ENCODE data around the gene ARMH3.
"Not testable (repeated sequence)": the region's sequence is repeated elsewhere in the genome, so short reads cannot be mapped to it uniquely, and the experiment has no call there.

Gene ARMH3, protein sequence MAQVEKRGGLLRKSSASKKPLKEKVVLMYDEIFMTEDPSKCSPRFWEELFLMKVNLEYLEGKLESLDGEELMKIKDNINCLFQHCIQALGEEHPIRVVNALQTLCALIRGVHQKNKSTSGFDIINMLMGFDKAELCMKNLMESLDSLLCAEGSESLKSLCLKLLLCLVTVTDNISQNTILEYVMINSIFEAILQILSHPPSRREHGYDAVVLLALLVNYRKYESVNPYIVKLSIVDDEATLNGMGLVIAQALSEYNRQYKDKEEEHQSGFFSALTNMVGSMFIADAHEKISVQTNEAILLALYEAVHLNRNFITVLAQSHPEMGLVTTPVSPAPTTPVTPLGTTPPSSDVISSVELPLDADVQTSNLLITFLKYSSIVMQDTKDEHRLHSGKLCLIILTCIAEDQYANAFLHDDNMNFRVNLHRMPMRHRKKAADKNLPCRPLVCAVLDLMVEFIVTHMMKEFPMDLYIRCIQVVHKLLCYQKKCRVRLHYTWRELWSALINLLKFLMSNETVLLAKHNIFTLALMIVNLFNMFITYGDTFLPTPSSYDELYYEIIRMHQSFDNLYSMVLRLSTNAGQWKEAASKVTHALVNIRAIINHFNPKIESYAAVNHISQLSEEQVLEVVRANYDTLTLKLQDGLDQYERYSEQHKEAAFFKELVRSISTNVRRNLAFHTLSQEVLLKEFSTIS
- total RNA-seq: 27.4 to 41.7 (median 33.9) reads per million in 3 experiments

DNA sequence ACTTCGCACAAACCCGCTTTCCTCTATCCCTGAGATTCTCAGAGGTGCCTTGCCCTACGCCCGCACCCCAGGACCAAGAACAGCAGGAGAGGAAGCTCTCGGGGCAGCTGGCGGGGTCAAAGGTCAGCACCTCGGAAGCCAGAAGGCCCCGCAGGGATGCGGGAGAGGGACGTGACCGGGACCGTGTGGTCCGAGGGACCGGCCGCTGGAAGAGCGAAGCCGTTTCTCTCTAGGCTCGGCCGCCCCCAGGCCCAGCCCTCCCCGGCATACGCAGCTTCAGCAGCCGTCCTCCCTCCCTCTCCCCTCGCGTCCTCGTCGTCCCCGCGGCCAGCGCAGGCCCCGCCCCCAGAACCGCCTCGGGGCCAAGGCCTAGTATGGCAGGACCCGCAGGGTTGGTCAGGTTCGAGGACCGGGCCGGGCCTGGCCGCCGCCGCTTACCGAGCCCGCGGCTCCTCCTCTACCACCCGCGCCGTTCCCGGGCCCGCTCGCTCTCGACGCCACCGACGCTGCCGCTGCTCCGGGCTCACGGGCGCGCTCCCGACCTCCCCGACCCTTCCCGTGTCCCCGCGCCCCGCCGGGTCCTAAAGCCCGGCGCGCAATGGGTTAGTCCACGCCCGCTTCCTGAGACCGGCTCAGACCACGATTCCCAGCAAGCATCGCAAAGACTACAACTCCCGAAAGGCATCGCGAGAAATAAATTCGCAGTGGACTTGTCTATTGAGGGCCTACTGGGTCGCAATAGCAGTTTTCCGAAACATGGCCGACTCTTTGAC lies at the start of gene ARMH3:
TSS of gene ARMH3 (minus strand) at position 527 of the 773 bp plus-strand sequence. CDS start 16,059 bp downstream, outside the sequence.
- peak; percentile 88 for DNase-seq

DNA sequence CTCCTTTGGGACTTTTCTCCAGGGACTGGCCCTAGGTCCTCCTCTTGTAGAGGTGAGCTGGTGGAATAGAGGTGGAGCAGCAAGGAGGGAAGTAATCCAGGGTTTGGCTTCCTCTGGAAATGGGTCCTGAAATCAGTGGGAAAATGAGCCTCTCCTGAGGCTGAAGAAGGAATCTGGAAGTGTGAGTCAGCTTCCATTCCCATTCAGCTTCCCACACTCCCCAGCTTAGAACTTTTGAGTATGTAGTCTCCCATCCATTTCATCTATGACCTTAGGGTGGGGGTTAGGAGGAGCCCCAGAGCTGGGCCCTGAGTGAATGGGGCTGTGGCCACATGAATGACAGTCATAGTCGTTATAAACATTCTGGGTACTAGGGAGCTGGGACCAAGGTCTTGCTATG lies 46.4 kb upstream of the ARMH3 start:
- no peak for DNase-seq

DNA sequence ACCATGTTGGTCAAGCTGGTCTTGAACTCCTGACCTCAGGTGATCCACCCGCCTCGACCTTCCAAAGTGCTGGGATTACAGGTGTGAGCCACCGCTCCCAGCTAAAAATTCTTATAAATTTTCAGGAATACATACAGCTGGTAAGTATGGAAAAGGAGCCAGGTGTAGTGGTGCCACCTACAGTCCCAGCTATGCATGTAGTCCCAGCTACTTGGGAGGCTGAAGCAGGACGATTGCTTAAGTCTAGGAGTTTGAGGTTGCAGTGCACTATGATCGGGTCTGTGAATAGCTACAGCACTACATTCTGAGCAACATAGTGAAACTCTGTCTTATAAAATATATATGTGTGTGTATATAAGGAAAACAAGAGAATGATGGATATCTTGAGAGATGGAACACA lies 45.2 kb upstream of the ARMH3 start:
- no peak for DNase-seq

DNA sequence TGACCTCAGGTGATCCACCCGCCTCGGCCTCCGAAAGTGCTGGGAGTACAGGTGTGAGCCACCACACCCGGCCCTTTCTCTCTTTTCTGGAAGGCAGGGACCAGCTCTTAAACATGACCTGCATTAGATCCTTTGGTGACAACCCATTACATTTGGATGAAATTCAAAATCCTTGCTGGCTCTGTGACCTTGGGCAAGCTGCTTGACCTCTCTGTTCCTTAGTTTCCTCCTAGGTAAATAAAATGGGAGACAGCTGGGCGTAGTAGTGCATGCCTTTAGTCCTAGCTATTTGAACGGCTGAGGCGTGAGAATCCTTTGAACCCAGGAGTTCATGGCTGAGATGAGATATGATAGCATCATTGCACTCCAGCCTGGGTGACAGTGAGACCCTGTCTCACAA lies 40.5 kb upstream of the ARMH3 start:
- DNase-seq: no peak

DNA sequence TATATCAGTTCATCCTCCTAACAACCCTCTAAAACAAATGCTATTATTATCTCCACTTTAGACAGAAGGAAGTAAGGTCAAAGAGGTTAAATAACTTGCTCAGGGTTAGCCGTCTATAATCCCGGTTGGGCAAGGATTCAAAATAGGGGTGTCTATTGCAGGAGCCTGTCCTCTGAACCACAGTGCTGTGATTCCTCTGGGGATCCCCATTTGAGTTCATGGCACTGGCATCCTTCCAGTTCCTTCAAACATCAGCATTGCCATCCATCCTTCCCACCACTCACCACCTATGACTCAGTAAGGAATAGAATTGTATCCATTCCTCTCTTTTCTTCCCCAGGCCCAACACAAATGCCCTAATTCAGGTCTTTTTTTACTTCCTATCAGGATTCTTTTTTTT lies 34.8 kb upstream of the ARMH3 start:
- DNase-seq: no peak

DNA sequence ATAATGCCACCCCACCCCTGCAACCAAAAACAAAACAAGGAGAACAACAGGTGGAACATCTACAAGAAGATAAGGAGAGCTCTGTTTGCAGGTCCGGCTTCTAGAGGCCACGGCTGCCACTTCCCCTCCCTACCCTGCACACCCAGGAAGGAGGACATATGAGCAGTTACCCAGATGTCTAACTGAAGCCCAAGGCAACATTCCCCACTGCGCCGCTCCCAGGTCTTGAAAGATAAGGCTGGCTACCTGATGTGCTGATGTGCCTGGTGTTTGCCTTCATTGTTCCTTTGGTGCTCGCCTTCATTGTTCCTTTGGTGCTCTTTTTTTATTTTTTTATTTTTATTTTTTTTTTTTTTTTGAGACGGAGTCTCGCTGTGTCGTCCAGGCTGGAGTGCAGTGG lies 30.2 kb upstream of the ARMH3 start:
- no peak for DNase-seq

DNA sequence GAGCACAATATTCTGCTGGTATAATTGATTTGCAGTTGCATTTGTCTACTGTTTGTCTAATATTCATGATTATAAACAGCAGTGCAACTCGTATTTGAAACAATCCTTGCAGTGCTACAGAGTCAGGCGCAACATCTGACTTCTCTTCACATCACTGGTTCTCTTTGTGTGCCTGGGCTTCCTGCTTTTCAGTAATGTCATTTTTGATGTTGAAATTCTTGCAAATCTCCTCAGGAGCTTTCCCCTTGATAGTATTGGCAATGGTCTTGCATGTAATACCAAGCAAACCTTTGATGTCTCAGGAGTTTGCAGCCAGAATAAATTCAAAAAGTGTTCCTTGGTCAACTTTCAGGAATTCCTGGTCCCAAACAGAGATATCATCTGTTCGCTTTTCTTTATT lies 29.4 kb upstream of the ARMH3 start:
- DNase-seq: no peak

DNA sequence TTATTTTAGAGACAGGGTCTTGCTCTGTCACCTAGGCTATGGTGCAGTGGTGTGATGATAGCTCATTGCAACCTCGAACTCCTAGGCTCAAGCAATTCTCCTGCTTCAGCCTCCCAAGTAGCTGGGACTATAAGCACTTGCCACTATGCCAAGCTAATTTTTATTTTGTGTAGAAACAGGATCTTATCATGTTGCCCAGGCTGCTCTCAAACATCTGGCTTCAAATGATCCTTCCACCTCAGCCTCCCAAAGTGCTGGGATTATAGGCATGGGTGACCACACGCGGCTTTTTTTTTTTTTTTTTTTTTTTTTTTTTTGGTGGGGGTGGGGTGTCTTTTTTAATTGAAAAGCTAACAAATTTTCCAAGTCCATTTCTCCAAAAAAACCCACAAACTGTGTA lies 27.6 kb upstream of the ARMH3 start:
- no peak for DNase-seq

DNA sequence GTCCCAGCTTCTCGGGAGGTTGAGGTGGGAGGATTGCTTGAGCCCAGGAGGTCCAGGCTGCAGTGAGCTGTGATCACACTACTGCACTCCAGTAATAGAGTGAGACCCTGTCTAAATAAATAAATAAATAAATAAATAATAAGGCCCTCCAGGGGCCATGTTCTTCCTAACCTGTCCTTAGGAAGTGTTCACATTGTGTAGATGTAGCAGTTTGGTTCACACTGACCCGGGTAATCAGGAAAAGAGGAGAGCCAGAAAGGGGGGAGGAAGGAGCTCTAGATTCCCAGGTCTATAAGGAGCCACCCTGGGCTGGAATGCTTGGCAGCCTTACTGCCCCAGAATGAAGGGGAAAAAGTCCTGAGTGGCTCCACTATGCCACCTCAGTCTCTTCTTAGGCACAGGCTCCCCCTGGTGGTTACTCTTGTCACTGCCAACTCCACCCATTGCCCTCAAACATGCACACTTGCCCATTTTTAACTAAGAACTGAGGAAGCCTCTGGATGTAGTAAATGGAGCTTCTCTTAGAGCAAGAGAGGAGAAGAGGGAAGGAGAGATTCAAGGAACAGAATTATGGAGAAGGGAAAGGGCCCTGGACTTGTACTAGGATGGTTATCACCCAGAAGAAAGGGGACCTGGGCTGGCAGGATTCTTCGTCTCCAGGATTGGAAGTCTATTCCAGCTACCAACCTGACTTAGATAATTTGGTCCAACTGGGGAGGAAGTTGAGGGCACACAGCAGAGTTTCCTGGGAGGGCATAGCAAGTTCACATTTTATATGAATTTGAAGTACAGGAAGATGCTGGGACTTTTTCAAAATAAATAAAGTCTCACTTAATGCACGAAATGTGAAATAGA lies 16.9 kb upstream of the ARMH3 start:
- DNase-seq: peak; percentile 67

DNA sequence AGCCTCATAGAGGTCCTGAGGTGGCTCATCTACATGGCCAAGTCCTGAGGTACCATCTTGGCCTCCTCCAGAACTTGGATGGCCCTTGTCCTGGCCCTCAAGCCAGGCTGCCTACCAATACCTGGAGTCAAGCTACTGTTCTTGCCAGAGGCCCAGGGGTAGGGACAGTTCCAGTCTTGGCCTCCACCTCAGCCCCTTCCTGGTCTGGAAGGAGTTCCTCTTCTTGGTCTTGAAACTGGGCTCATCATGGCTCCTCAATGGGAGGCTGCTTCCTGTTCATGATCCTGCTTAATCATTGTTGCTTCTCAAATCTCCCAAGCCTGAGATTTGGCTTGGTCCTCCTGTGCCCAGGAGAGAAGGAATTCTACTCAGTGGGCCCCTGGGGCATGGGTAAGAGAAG lies 13.1 kb upstream of the ARMH3 start:
- DNase-seq: no peak

DNA sequence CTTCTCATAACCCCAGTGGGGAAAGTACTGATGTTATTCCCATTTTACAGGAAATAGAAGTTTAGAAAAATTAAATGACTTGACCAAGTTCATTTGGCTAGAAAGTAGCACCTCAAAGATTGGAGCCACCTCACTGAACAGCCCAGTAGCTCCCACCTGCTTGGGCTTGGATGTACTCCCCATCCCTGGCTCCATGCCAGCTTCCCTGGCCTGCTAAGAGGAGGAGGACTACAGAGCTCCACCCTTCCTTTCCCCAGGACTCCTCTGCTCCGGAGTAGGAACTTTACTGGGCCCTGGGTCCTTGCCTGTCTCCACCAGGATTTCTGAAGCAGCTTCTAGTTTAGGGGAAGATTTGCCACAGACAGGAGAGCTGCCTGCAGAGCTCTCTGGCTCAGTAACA lies 12.2 kb upstream of the ARMH3 start:
- no peak for DNase-seq

DNA sequence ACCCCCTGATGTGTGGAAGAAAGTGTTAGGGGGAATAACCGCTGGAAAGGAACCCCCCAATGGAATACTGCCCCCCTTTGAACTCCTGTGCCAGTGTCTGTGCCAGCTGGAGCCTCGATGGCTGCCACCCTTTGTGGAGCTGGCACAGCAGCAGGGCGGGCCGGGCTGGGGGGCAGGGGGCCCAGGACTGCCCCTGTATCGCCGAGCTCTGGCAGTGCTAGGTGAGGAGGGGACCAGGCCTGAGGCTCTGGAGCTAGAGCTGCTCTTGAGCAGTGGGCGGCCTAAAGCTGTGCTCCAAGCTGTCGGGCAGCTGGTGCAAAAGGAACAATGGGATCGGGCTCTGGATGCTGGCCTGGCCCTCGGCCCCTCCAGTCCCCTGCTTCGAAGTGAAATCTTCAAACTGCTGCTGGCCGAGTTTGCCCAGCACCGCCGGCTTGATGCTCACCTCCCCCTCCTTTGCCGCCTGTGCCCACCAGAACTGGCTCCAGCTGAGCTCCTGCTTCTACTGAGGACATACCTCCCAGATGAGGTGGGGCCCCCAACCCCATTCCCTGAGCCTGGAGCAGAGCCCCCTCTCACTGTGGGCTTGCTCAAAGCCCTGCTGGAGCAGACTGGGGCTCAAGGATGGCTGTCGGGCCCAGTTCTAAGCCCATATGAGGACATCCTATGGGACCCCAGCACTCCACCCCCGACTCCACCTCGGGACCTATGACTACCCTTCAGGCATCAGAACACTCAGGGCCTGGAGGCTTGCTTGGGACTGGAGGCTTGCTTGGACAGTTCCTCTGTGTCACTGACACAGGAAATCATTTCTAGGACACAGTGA lies 11.3 kb upstream of the ARMH3 start:
- no peak for DNase-seq

DNA sequence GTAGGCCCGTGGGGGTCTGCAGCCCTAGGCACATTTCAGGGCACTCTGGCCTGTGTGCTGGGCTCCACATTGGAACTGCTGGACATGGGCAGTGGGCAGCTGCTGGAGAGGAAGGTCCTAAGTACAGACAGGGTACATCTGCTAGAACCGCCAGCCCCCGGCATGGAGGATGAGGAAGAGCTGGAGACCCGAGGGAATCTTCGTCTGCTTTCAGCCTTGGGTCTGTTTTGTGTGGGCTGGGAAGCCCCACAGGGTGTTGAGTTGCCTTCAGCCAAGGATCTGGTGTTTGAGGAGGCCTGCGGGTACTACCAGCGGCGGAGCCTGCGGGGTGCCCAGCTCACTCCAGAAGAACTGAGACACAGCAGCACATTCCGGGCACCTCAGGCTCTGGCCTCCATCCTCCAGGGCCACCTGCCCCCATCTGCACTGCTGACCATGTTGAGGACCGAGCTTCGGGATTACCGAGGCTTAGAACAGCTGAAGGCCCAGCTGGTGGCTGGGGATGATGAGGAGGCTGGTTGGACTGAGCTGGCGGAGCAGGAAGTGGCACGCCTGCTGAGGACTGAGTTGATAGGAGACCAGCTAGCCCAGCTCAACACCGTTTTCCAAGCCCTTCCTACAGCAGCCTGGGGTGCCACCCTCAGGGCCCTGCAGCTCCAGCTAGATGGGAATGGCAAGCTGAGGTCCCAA lies 10.6 kb upstream of the ARMH3 start:
- DNase-seq: no peak

DNA sequence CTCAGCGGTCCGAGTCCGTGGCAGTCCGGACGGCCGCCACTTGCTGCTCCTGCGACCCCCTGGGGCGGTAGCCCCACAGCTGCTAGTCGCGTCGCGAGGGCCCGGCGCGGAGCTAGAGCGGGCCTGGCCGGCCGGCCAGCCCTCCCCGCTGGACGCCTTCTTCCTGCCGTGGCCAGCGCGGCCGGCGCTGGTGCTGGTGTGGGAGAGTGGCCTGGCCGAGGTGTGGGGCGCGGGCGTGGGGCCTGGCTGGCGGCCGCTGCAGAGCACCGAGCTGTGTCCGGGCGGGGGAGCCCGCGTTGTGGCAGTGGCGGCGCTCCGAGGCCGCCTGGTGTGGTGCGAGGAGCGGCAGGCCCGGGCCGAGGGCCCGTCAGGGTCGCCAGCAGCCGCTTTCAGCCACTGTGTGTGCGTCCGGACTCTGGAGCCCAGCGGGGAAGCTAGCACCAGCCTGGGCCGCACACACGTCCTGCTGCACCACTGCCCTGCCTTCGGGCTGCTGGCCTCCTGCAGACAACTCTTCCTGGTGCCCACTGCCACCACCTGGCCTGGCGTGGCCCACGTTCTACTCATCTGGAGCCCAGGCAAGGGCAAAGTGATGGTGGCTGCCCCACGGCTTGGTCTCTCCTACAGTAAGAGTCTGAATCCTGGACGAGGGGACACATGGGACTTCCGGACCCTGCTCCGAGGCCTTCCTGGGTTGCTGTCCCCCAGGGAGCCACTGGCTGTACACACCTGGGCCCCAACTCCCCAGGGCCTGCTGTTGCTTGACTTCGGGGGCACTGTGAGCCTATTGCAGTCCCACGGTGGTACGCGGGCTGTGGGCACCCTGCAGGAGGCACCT lies 9.8 kb upstream of the ARMH3 start:
- DNase-seq: no peak

DNA sequence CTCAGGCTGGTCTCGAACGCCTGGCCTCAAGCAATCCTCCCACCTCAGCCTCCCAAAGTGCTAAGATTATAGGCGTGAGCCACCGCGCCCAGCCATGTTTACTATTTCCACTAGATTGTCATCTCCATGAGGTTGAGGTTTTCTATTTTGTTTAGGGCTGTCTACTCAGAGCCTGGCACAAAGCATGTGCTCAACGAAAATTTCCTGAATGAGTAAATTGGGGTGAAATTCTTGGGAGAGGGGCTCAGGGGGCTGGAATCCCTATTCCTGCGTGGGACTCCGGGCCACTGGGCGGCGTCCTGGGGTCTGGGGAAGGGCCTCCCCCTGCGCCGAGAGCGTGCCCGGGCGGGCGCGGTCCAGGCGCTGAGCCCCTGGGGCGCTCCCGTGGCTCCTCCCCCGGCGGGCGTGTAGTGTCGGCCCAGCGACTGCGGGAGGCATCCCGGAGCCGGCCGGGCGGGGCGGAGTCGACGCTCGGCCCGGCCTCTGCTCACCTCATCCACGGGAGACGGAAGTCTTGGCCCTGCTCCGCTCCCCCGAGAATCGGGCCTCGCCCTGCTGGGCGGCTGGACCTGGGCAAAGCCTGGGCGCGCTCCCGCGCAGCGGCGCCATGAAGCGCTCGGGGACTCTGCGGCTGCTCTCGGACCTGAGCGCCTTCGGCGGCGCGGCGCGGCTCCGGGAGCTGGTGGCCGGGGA lies 9.0 kb upstream of the ARMH3 start, which contains the start of gene HPS6:
TSS of gene HPS6 (plus strand) at position 482 of the 693 bp plus-strand sequence. CDS start at position 608, 126 bp downstream.
- peak; percentile 85 for DNase-seq

DNA sequence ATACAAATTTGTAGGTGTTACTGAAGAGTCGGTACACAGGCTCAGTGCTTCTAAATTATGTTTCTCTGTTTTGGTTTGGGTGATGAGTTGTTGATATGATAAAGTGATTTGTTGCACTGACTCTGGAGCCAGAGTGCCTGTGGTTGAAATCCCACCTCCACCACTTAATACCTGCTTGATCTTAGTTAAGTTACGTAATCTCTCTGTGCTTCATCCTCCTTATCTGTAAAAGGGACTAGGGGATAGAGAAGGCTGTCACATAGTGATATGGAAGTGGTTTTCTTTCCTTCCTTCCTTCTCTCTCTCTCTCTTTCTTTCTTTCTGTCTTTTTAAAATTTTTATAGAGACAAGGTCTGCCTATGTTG lies 8.5 kb upstream of the ARMH3 start:
- no peak for DNase-seq

DNA sequence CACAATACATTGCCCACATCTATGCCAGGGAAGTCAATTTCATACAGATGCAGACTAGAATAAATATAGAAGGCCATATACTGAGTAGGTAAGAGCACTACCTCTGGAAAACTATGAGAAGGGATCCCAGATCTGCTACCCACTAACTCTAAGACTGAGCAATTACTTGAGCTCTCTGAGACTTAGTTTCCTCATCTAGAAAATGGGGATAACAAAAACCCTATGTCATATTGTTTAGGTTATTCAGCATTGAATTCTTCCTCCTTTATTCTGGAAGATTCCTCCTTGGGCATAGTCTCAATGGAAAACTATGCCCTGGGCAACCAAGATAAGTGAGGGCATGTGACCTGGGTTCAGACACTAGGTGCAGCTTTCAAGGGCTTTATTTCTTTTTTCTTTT lies 4.0 kb upstream of the ARMH3 start:
- DNase-seq: no peak

DNA sequence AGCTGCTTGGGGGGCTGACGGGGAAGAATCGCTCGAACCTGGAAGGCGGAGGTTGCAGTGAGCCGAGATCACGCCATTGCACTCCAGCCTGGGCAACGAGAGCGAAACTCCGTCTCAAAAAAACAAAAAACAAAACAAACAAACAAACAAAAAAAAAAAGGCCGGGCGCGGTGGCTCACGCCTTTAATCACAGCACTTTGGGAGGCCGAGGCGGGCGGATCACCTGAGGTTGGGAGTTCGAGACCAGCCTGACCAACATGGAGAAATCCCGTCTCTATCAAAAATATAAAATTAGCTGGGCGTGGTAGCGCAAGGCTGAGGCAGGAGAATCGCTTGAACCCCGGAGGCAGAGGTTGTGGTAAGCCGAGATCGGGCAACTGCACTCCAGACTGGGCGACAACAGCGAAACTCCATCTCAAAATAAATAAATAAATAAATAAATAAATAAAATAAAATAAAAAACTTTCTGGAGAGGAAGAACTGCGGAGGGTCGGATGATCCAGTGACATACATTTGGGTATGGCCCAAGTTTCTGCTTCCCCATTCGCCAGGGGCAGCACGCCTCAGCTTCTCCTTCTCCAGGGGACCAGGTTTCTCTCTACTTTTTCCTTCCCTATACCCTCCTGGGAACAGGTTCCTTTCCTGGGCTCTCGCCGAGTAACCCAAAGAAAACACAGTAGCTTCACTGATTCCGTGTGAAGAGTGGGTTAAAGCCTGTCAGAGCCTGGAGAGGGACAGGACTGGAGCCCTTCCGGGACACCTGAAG lies 909 bp downstream of the ARMH3 start:
- DNase-seq: not testable (repeated sequence)

DNA sequence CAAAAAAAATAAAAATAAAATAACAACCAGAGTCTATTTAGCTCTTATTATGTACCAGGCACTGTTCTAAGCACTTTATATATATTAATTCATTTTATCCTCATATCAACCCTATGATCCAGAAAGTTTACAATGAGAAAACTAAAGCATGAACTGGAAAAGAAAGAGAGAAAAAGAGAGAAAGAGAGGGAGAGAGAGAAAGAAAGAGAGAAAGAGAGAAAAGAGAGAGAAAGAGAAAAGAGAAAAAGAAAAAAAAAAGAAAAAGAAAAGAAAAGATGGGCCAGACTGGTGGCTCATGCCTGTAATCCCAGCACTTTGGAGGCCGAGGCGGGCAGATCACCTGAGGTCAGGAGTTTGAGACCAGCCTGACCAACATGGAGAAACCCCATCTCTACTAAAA lies 9.9 kb downstream of the ARMH3 start:
- no peak for DNase-seq
